Tibial nerve (tissue), 4 donors: ENCODE data around the gene DAP. TPM values are rescaled to one million over a fixed set of nuclear protein-coding genes. Genes with fewer than 3 reads are reported as not detected.
"Not testable (repeated sequence)": the region's sequence is repeated elsewhere in the genome, so short reads cannot be mapped to it uniquely, and the experiment has no call there.

Experiments
- DNase-seq, 2 donors: peaks; one replicate each; pipeline ENCODE4 v3.0.0-alpha.2; 2019; ENCODE audit warnings: low spot score in 2 of 2
- H3K27ac ChIP-seq, 4 donors: fragments of 200-600 bp; sonication (generic) in 3 of 4; one replicate each; pipeline ENCODE4 v1.5.1; 2017 to 2019; ENCODE audit warnings: mild to moderate bottlenecking in 1 of 4
- H3K27me3 ChIP-seq, 2 donors: fragments of 200-600 bp; sonication (generic) in 1 of 2; one replicate each; pipeline versions ENCODE4 v1.5.1 to v1.6.0; 2017 to 2019
- H3K36me3 ChIP-seq, 3 donors: fragments of 200-600 bp; sonication (generic); one replicate each; pipeline ENCODE4 v1.5.1; 2018 to 2019
- H3K4me1 ChIP-seq, 4 donors: fragments of 200-600 bp; sonication (generic) in 3 of 4; one replicate each; pipeline ENCODE4 v1.5.1; 2017 to 2019
- H3K4me3 ChIP-seq, 4 donors: fragments of 200-600 bp; sonication (generic) in 3 of 4; one replicate each; pipeline ENCODE4 v1.5.1; 2017 to 2019; ENCODE audit warnings: mild to moderate bottlenecking in 1 of 4, moderate library complexity in 1 of 4
- H3K9me3 ChIP-seq, 4 donors: fragments of 200-600 bp; sonication (generic) in 3 of 4; one replicate each; pipeline ENCODE4 v1.5.1; 2017 to 2019
- EP300 ChIP-seq, 2 donors: sonication (generic); formaldehyde crosslinking; IDR thresholded peaks; one replicate each; pipeline ENCODE4 v1.6.1; 2017; ENCODE audit warnings: antibody characterized with exemption in 2 of 2, mild to moderate bottlenecking in 1 of 2
- POLR2A ChIP-seq, 2 donors: fragments of 450-650 bp; IDR thresholded peaks; one replicate each; pipeline ENCODE4 v1.6.1; 2017; ENCODE audit warnings: antibody characterized with exemption in 2 of 2, mild to moderate bottlenecking in 2 of 2, moderate library complexity in 2 of 2
- WGBS, 2 donors: methylation state at CpG; one replicate each; pipeline ENCODE4 v1.1.5; 2018; 5-methylcytosine and 5-hydroxymethylcytosine counted together
- total RNA-seq, 4 donors: library from RNA; depleted of rRNA; stranded (reverse); fragments of >200 nt; gene quantifications; one replicate each; pipeline ENCODE4 v1.1.0, GENCODE V29; 2016
- TF ChIP-seq, protein P1 (sequence below), 5 experiments: fragments of 200-600 bp in 3 of 5; fragments of 450-650 bp in 2 of 5; sonication (generic) in 3 of 5; IDR thresholded peaks; one replicate each; pipeline ENCODE4 v1.5.1; 2016 to 2019; ENCODE audit warnings: antibody characterized with exemption in 5 of 5, mild to moderate bottlenecking in 3 of 5, moderate library complexity in 2 of 5

The DAP gene
- total RNA-seq, 4 donors from 2014 or later = 43.0 to 77.7 (median 50.0) TPM

DNA sequence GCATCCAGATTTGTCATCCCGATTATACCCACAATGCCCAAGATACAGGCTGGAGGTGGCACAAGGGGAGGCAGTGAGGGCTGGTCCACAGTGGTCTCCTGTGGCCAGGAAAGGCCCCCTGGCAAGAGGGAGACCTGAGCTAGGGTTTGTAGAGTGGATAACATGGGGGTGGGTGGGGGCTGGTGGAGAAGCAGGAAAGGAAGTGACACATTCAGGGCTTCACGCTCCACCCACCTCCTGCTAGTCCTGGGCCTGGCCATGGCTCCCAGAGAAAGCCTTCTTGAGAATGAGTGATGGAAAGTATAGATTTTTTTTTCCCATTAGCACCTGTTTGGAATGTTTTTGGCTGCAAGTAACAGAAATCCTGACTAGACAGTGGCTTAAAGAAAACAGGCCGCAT lies 115.9 kb downstream of the DAP start:
- Histone ChIP-seq H3K36me3 (peaks cover 0 to 16% (median 0%) of the 10 kb centered on the region in 3 donors), H3K4me3 (no peak overlapping the region), H3K4me1 (no peaks in the 10 kb centered on the region), H3K27me3 (no peaks in the 10 kb centered on the region), H3K9me3 (peaks cover 0 to 2% (median 0%) of the 10 kb centered on the region in 4 donors), H3K27ac (no peak overlapping the region)
- DNase-seq = no peak
- 92 to 97% methylated on average over 3 of the region's 3 CpGs for WGBS, 2 donors
- no peak for TF ChIP-seq EP300 (IDR thresholded peaks at IDR 0.05)
- TF ChIP-seq, protein P1, sequence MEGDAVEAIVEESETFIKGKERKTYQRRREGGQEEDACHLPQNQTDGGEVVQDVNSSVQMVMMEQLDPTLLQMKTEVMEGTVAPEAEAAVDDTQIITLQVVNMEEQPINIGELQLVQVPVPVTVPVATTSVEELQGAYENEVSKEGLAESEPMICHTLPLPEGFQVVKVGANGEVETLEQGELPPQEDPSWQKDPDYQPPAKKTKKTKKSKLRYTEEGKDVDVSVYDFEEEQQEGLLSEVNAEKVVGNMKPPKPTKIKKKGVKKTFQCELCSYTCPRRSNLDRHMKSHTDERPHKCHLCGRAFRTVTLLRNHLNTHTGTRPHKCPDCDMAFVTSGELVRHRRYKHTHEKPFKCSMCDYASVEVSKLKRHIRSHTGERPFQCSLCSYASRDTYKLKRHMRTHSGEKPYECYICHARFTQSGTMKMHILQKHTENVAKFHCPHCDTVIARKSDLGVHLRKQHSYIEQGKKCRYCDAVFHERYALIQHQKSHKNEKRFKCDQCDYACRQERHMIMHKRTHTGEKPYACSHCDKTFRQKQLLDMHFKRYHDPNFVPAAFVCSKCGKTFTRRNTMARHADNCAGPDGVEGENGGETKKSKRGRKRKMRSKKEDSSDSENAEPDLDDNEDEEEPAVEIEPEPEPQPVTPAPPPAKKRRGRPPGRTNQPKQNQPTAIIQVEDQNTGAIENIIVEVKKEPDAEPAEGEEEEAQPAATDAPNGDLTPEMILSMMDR (IDR thresholded peaks at IDR 0.05) = no peak
- no peak for TF ChIP-seq POLR2A (IDR thresholded peaks at IDR 0.05)

DNA sequence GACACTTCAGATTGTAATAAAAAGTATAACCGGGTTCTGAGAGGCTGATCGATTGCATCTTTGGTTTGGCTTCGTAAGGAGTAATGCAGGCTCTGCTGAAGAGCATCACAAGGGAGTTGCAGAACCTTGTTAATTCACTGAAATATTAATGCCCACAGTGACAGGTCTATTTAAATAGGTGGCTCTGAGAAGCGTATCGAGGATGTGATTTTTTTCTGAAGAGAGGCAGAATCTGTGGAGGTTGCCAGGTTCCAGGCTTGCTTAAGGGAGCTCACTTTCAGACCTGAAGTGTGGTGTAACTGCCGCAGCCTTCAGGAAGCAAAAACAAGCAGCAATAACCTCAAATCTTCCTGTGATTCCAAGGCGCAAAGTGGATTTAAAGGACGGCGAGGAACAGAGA lies 116.8 kb downstream of the DAP start:
- Histone ChIP-seq H3K36me3 (peaks cover 0 to 6% (median 0%) of the 10 kb centered on the region in 3 donors), H3K27ac (no peak overlapping the region), H3K4me1 (no peaks in the 10 kb centered on the region), H3K9me3 (peaks cover 0 to 6% (median 0%) of the 10 kb centered on the region in 4 donors), H3K27me3 (no peaks in the 10 kb centered on the region), H3K4me3 (no peak overlapping the region)
- TF ChIP-seq EP300 (IDR thresholded peaks at IDR 0.05) = no peak
- TF ChIP-seq, protein P1 (IDR thresholded peaks at IDR 0.05) = no peak
- no peak for DNase-seq
- WGBS, 2 donors = 68 to 81% methylated on average over 8 to 9 of the region's 9 CpGs

DNA sequence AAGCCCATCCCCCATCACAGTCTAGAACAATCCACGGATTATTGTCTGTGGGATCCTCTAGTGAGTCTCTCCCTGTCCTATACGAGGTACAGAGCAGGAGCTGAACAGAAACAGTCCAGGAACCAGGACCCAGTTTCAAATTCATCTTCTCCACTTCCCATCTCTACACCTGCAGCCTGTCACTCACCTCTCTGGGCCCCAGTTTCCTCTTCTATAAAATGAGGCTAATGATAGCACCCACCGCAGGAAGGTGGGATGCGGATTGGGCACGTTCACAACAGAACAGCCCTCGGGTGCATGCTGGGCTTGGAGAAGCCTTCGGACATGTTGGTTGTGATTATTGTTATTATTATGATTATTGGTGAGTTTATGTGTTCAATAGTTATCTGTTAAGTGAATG lies 118.7 kb downstream of the DAP start:
- no peak for DNase-seq
- 65 to 75% methylated on average over 7 of the region's 7 CpGs for WGBS, 2 donors

DNA sequence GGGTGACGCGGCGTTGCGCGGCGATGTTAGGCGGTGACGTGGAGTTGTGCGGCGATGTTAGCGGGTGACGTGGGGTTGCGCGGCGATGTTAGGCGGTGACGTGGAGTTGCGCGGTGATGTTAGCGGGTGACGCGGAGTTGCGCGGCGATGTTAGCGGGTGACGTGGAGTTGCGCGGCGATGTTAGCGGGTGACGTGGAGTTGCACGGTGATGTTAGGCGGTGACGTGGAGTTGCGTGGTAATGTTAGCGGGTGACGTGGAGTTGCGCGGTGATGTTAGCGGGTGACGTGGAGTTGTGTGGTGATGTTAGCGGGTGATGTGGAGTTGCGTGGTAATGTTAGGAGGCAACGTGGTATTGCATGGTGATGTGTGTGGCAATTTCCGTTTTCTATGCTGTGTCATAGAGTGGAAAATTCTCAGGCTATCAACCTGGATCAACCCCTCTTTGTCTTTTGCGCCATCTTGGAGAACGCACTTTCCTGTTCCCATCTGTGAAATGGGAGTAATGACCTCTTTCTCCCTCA lies 121.1 kb downstream of the DAP start:
- H3K27me3 ChIP-seq = no peaks in the 10 kb centered on the region
- H3K9me3 ChIP-seq = peaks cover 0 to 6% (median 0%) of the 10 kb centered on the region in 4 donors
- H3K36me3 ChIP-seq = peaks cover 0 to 18% (median 0%) of the 10 kb centered on the region in 3 donors
- H3K4me3 ChIP-seq = no peak overlapping the region
- H3K4me1 ChIP-seq = peaks cover 0 to 11% (median 2%) of the 10 kb centered on the region in 4 donors
- WGBS, 2 donors = 97% methylated on average over 13 to 36 of the region's 48 CpGs
- TF ChIP-seq POLR2A (IDR thresholded peaks at IDR 0.05) (no peak), EP300 (IDR thresholded peaks at IDR 0.05) (no peak)
- TF ChIP-seq, protein P1 (IDR thresholded peaks at IDR 0.05) = no peak
- H3K27ac ChIP-seq = no peak overlapping the region
- no peak for DNase-seq

More for the DNA sequence above, 118.7 kb downstream of the DAP start:
- no peaks in the 10 kb centered on the region for H3K27me3 ChIP-seq
- H3K4me3 ChIP-seq = no peak overlapping the region
- peaks cover 0 to 6% (median 0%) of the 10 kb centered on the region in 4 donors for H3K9me3 ChIP-seq
- no peak overlapping the region for H3K27ac ChIP-seq
- TF ChIP-seq POLR2A (IDR thresholded peaks at IDR 0.05) = no peak
- TF ChIP-seq, protein P1 (IDR thresholded peaks at IDR 0.05) = no peak
- TF ChIP-seq EP300 (IDR thresholded peaks at IDR 0.05) = no peak
- H3K4me1 ChIP-seq = no peaks in the 10 kb centered on the region
- H3K36me3 ChIP-seq = peaks cover 0 to 18% (median 0%) of the 10 kb centered on the region in 3 donors

DNA sequence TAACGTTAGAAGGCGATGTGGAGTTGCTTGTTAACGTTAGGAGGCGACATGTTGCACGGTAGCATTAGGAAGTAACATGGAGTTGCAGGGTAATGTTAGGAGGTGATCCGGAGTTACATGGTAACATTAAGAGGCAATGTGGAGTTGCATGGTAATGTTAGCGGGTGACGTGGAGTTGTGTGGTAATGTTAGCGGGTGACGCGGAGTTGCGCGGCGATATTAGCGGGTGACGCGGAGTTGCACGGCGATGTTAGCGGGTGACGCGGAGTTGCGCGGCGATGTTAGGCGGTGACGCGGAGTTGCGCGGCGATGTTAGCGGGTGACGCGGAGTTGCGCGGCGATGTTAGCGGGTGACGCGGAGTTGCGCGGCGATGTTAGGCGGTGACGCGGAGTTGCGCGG lies 122.3 kb downstream of the DAP start:
- 76 to 90% methylated on average over 18 to 27 of the region's 48 CpGs for WGBS, 2 donors
- not testable (repeated sequence) for DNase-seq, H3K9me3 ChIP-seq, H3K27ac ChIP-seq, H3K4me3 ChIP-seq, H3K27me3 ChIP-seq
- Histone ChIP-seq H3K4me1 (peaks cover 0 to 20% (median 6%) of the 10 kb centered on the region in 4 donors), H3K36me3 (peaks cover 0 to 18% (median 0%) of the 10 kb centered on the region in 3 donors)
